ENCODE data around the gene AP2A2.

AP2A2 gene

GRCh38 chr11:926341-926916, 759 bp downstream of the AP2A2 start:
- DNase-seq: no peak

- DNase-seq: no peak
Observed at GRCh38 chr11:927871-928270, 2.2 kb downstream of the AP2A2 start.

GRCh38 chr11:928786-929185, 3.1 kb downstream of the AP2A2 start:
- no peak for DNase-seq

GRCh38 chr11:929405-929804, 3.7 kb downstream of the AP2A2 start:
- DNase-seq: no peak

- no peak for DNase-seq
Observed at GRCh38 chr11:931385-931784, 5.7 kb downstream of the AP2A2 start.

GRCh38 chr11:932435-932834, 6.8 kb downstream of the AP2A2 start:
- DNase-seq: no peak

- DNase-seq: no peak
Observed at GRCh38 chr11:933142-933851, 7.6 kb downstream of the AP2A2 start.

- DNase-seq: no peak
Observed at GRCh38 chr11:933936-934335, 8.3 kb downstream of the AP2A2 start.

- no peak for DNase-seq
Observed at GRCh38 chr11:934527-934926, 8.9 kb downstream of the AP2A2 start.

- no peak for DNase-seq
Observed at GRCh38 chr11:936199-936598, 10.5 kb downstream of the AP2A2 start.

- no peak for DNase-seq
Observed at GRCh38 chr11:937841-938261, 12.2 kb downstream of the AP2A2 start.

- DNase-seq: no peak
Observed at GRCh38 chr11:940496-941135, 14.9 kb downstream of the AP2A2 start.

GRCh38 chr11:942823-943222, 17.2 kb downstream of the AP2A2 start:
- no peak for DNase-seq

- DNase-seq: no peak
Observed at GRCh38 chr11:944711-945470, 19.2 kb downstream of the AP2A2 start.

- no peak for DNase-seq
Observed at GRCh38 chr11:945986-946385, 20.3 kb downstream of the AP2A2 start.

- DNase-seq: no peak
Observed at GRCh38 chr11:947744-948143, 22.1 kb downstream of the AP2A2 start.

GRCh38 chr11:951507-951906, 25.8 kb downstream of the AP2A2 start:
- DNase-seq: no peak

- no peak for DNase-seq
Observed at GRCh38 chr11:952406-953385, 27.0 kb downstream of the AP2A2 start.

- DNase-seq: no peak
Observed at GRCh38 chr11:953512-953911, 27.8 kb downstream of the AP2A2 start.

GRCh38 chr11:954392-955153, 28.9 kb downstream of the AP2A2 start:
- DNase-seq: no peak

Data from NCI-H1930 (cell line).